HG02763 (cell line): ENCODE results near the gene AFF1.
"Not testable (repeated sequence)": the region's sequence is repeated elsewhere in the genome, so short reads cannot be mapped to it uniquely, and the experiment has no call there.

ENCODE experiments used
- ATAC-seq: cut with Tn5 transposase; IDR thresholded peaks from one replicate; pipeline ENCODE4 v1.9.1; 2021; ENCODE audit warnings: mild to moderate bottlenecking, moderate library complexity; ENCODE audit not compliant: unreplicated experiment

The AFF1 gene

DNA sequence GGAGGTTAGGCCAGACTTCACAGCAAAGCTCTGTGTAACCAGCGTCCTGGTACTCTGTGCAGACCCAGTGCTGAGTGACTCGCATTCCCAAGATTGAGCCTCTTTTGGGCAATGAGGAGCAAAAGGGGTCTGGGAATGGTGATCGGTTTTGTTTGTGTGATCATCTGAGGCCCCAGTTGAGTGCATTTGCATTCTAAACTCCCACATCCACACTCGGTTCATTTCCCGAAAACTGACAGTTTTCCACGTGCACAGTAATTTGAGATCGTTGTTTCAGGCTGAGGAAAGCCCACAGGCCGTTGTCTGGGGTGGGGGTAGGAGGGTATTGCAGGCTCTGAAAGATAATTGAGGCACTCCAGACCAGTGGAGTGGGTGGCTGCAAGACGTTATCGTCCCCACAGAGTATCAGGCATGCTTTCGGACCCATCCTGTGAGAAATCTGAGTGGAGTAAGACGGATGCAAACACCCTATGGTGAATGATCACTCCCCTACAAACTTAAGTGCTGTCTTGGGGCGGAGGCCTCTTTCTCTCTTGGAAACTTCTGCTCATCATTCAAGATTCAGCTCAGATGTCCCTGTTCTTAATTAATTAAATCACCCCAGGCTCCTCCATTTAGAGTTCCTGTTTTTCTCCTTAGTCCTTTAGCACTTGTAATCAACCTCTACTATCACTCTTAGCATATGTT lies 96.1 kb downstream of the AFF1 start:
- ATAC-seq, result no peak

DNA sequence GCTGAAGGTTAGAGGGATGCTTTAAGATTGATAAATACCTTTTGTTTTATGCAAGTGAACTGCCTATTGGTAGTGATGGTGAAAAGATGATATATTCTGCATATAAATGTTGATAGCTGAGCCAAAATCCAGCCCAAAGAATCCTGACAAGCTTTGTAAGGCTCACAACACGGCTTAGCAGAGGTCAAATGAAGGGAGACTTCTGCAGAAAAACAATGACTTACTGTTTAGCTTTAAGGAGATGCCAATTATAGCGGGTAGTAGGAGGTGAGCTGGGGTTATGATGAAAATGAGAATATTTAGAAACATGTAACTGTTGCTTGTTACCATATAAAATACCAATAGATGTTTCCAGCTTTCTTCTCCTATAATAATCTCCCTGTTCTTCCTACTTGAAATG lies 97.1 kb downstream of the AFF1 start:
- no peak for ATAC-seq

DNA sequence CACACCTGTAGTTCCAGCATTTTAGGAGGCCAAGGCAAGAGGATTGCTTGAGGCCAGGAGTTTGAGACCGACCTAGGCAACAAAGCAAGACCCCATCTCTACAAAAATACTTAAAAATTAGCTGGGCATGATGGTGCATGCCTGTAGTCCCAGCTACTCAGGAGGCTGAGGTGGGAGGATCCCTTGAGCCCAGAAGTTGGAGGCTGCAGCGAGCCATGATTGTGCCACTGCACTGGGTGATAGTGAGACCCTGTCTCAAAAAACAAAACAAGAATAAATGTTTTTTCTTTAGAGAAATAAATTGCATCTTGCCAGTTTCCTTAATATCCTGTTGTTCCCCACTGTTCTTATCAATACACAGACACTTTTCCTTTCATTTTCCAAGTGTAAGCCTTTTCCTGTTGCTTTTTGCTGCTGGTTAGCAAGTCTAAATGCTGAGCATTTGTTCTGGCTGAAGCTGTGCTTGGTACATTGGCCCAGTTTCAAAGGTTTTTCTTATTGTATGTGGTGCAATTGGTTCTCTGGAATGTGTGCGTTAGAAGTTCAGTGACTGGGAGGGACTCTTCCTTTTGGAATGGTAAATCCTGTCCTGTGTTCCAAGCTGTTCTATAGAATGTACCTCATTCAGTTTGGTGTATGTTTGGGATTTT lies 98.2 kb downstream of the AFF1 start:
- ATAC-seq, result no peak

DNA sequence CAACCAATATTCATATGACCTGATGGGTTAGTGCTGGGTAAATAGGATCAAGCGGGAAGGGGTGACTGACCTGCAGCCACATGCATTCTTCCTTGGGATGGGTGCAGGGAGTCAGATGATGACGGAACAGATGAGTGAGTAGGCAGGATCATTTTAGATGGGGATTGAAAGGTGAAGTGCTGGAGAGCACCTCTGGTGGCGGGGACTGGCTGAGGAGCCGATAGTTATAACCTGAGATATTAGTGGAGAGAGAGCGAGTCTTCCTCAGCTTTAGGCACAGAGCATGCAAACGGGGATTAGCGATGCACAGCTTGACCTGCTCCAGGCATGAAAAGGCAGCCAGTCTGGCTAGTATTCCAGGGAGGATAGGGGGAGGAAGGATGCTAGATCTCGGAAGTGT lies 99.1 kb downstream of the AFF1 start:
- ATAC-seq, result no peak

DNA sequence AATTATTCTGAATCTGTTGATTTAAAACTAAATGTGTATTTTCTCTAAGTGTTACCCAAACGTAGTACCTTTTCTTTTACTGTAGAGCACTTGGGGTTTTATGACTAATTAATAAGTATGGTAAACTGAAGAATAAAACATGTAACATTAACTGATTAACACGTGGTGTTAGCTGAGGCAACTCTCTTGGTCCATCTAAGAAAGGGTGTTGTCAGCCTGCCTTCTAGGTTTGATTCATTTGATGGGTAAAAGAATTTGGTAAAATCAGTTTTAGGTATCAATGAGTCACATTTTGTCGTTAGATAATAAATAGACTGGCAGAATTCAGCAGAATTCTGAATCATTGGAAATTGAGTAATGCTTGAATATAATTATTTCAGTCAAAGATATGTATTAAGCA lies 99.7 kb downstream of the AFF1 start:
- no peak for ATAC-seq

DNA sequence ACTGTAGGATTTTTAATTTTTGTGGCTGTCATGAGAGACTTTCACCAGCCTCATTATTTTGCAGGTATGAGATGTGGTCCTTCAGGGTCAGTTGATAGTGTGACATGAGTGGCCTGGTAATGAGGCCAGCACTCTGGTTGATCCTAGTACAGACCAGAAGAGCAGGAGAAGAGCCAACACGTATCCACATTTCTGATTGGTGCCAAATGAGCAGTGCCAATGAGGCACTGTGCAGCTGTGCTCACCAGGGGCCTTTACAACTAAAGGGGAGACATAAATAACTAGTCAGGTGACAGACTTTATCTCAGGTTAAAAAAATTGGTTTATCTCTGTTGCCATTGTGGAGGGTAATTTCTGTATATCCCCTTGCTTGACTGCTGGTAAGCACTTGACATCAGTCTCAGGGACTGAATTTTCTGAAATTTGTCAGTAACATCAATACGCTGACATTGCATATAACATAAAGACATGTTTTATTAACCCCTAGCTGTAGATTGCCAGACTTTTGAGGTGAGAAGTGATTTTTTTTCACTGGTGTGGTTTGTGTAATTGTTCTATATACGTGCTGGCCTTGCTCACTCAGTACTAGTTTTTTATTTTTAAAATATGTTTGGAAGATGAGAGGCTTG lies 101.2 kb downstream of the AFF1 start:
- no peak for ATAC-seq

DNA sequence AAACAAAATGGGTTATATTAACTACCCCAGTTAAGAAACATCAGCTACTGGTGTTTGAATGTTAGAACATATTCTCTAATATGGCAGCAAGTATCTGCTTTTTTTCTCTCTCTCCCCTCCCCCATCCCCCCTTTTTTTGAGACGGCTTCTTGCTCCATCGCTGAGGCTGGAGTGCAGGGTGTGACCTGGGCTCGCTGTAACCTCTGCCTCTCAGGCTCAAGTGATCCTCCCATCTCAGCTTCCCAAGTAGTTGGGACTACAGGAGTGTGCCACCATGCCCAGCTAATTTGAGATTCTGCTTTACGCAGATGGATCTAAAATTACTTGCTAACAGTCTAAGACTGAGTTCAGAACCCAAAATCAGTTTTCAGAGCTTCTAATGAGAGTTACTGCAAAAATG lies 101.9 kb downstream of the AFF1 start:
- ATAC-seq, result no peak

GRCh38 chr4:87037171-87037570 lies 102.4 kb downstream of the AFF1 start:
- not testable (repeated sequence) for ATAC-seq

- ATAC-seq, result no peak
Measured at GRCh38 chr4:87037671-87038334, 103.0 kb downstream of the AFF1 start.

GRCh38 chr4:87038837-87039615 lies 104.2 kb downstream of the AFF1 start:
- no peak for ATAC-seq

DNA sequence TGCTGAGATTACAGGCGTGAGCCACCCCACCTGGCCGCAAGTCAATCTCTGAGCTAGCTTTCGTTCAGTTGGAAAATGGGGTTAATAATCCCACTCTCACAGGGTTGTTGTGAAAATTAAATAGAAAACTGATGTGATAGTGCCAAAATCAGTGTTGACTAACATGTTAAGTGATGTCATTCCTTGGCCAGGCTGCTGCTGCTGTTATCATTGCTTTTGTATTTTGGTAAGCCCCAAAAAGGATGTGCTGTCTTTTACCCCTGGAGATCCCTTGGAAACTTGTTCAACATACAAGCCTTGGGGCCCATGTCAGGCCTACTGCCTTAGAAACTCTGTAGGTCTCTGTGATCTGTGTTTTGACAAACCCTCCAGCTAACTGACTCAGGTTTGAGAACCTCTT lies 106.3 kb downstream of the AFF1 start:
- no peak for ATAC-seq

DNA sequence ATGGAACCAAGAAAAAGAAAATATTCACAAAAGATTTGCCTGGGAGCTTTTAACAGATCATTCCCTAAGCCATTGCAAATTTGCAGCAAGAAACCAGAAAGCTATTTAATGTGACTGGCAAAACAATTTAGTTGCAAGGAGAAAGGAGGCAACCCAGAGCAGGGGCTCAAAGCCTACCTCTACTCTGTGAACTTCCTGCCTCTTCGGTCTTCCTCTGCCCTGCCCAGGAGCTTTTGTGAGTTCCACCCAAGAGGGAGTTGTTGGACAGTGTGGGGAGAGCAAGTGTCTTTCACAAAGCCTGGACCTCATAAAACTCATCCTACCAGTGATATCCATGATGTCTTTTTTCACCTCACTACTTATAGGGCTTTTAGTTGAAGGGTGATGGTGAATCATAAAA lies 107.4 kb downstream of the AFF1 start:
- ATAC-seq, result no peak

DNA sequence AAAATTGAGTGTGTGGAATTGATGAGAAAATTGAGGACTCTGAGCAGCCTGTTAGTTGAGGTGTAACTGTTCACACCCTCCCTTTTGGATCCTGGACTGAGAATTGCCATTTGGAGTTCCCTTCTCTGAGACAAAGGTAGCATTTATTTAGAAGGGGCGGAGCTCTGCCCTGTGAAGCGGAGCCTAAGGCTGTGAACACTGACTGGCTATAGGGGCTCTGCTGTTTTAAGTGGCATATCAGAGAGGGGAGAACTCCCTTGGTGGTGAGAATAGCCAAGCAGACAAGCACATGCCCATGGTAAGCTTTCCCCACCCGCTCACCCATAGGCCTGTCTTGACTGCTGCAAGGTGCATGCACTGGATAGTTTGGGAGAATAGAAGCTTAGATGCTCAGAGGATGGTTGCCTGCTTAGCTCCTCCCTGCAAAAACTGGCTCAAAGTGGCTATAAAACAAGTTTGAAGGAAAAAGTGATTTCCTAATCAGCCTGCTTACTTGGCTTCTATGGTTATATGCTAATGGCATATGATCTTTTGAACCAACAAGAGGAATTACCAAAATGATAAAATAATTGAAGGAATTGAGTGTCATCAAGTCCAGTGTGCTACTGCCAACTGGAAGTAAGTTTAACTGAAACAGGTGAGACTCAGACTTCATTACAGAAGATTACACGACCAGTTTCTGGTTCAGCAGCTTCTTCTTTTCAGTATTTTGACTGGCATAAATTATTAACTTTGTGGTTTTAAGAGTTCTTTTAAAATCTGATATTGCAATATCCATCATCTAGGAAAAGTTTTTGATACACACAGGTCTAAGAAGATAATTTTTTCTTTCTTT lies 108.4 kb downstream of the AFF1 start:
- ATAC-seq, result peak; percentile 39

- ATAC-seq, result no peak
Measured at GRCh38 chr4:87044511-87045233, 109.9 kb downstream of the AFF1 start.

DNA sequence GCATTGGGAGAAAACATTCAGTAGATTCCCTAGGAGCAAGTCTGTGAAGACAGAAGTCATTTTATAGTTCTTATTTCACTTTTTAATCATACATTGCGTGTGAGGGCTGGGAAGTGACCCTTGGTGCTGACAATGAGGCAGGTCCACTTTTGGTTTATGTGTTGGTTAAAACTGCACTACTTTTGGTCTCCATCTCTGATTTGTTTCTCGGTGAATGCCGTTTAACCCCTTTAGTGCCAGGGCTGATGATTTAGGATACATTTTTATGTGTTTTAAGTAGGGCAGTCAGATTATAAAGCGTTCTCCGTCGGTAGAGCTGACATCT lies 110.4 kb downstream of the AFF1 start:
- ATAC-seq, result no peak

- ATAC-seq, result no peak
Measured at GRCh38 chr4:87045659-87046058, 110.8 kb downstream of the AFF1 start.

GRCh38 chr4:87046121-87046551 lies 111.3 kb downstream of the AFF1 start:
- no peak for ATAC-seq

- ATAC-seq, result no peak
Measured at GRCh38 chr4:87047281-87047798, 112.5 kb downstream of the AFF1 start.

DNA sequence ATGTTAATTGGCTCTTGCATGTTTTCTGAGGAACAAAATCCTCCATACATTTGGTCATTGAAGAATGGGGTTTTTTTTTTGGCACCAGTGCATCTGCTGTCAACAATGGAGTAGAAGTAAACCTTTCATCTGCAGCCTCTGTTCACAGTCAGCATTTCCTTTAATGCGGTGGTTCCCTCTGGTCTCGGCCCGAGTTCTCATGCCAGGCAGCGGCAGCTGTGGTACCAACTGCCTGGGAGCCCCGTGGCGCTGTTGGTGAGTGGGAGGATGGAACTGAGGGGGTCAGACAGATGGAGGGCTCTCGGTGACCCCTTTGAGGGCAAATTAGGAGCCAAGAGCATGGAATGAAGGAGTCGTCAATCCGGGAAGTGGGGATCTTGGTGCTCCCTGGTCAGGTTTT lies 114.7 kb downstream of the AFF1 start:
- ATAC-seq, result no peak
